Measurements from ENCODE around the gene CYTH3.
"Not testable (repeated sequence)": the region's sequence is repeated elsewhere in the genome, so short reads cannot be mapped to it uniquely, and the experiment has no call there.

Gene CYTH3

GRCh38 chr7:6198689-6199595 is 73.5 kb downstream of the CYTH3 start:
- no peaks in the 10 kb centered on the region for H3K27me3 ChIP-seq (ENCODE audit: low read depth)
- H3K4me1 ChIP-seq, result peaks cover 4% of the 10 kb centered on the region; the same call in 1 of the 2 replicates
- H3K9me3 ChIP-seq, result no peaks in the 10 kb centered on the region
- in situ Hi-C loops (cut with MboI; ENCODE audit: low sequenced_read_pairs), result no loop called here
- H3K36me3 ChIP-seq (replicated peaks), result no peaks in the 10 kb centered on the region
- no peak overlapping the region for H3K4me3 ChIP-seq
- no peak for DNase-seq (ENCODE audit: low spot score in 2 of 2)

GRCh38 chr7:6197801-6198551 is 74.4 kb downstream of the CYTH3 start:
- peaks cover 2% of the 10 kb centered on the region; the same call in 1 of the 2 replicates for H3K4me1 ChIP-seq
- no peak for DNase-seq (ENCODE audit: low spot score in 2 of 2)
- H3K4me3 ChIP-seq, result no peak overlapping the region
- no peaks in the 10 kb centered on the region for H3K36me3 ChIP-seq (replicated peaks)
- in situ Hi-C loops (cut with MboI; ENCODE audit: low sequenced_read_pairs), result no loop called here
- H3K9me3 ChIP-seq, result no peaks in the 10 kb centered on the region
- H3K27me3 ChIP-seq (ENCODE audit: low read depth), result no peaks in the 10 kb centered on the region

- in situ Hi-C loops (cut with MboI; ENCODE audit: low sequenced_read_pairs), result no loop called here
- H3K4me3 ChIP-seq, result no peak overlapping the region
- H3K9me3 ChIP-seq, result no peaks in the 10 kb centered on the region
These were observed 78.7 kb downstream of the CYTH3 start for GRCh38 chr7:6193709-6194108.

GRCh38 chr7:6190563-6190962 is 81.9 kb downstream of the CYTH3 start:
- in situ Hi-C loops (cut with MboI; ENCODE audit: low sequenced_read_pairs); H3K27me3 ChIP-seq (ENCODE audit: low read depth); H3K4me3 ChIP-seq; H3K9me3 ChIP-seq; DNase-seq (ENCODE audit: low spot score in 2 of 2); H3K4me1 ChIP-seq; H3K36me3 ChIP-seq (replicated peaks): not testable (repeated sequence)

More at GRCh38 chr7:6193709-6194108, 78.7 kb downstream of the CYTH3 start:
- DNase-seq (ENCODE audit: low spot score in 2 of 2), result no peak
- no peaks in the 10 kb centered on the region for H3K36me3 ChIP-seq (replicated peaks)
- no peaks in the 10 kb centered on the region for H3K4me1 ChIP-seq
- H3K27me3 ChIP-seq (ENCODE audit: low read depth), result no peaks in the 10 kb centered on the region

GRCh38 chr7:6188389-6188788 is 84.0 kb downstream of the CYTH3 start:
- Histone ChIP-seq H3K27me3 (ENCODE audit: low read depth) (no peaks in the 10 kb centered on the region), H3K36me3 (replicated peaks) (no peaks in the 10 kb centered on the region), H3K4me3 (no peak overlapping the region), H3K9me3 (no peaks in the 10 kb centered on the region), H3K4me1 (no peaks in the 10 kb centered on the region)
- in situ Hi-C loops (cut with MboI; ENCODE audit: low sequenced_read_pairs), result no loop called here
- DNase-seq (ENCODE audit: low spot score in 2 of 2), result no peak

GRCh38 chr7:6186577-6186976 is 85.8 kb downstream of the CYTH3 start:
- Histone ChIP-seq H3K4me3 (no peak overlapping the region), H3K9me3 (no peaks in the 10 kb centered on the region), H3K4me1 (no peaks in the 10 kb centered on the region), H3K36me3 (replicated peaks) (no peaks in the 10 kb centered on the region), H3K27me3 (ENCODE audit: low read depth) (no peaks in the 10 kb centered on the region)
- DNase-seq (ENCODE audit: low spot score in 2 of 2), result no peak
- in situ Hi-C loops (cut with MboI; ENCODE audit: low sequenced_read_pairs), result no loop called here

GRCh38 chr7:6182993-6183392 is 89.4 kb downstream of the CYTH3 start:
- Histone ChIP-seq H3K4me1 (no peaks in the 10 kb centered on the region), H3K36me3 (replicated peaks) (no peaks in the 10 kb centered on the region), H3K27me3 (ENCODE audit: low read depth) (no peaks in the 10 kb centered on the region), H3K4me3 (no peak overlapping the region), H3K9me3 (no peaks in the 10 kb centered on the region)
- no peak for DNase-seq (ENCODE audit: low spot score in 2 of 2)
- in situ Hi-C loops (cut with MboI; ENCODE audit: low sequenced_read_pairs), result no loop called here

GRCh38 chr7:6181136-6181535 is 91.3 kb downstream of the CYTH3 start:
- no peaks in the 10 kb centered on the region for H3K9me3 ChIP-seq
- H3K27me3 ChIP-seq (ENCODE audit: low read depth), result no peaks in the 10 kb centered on the region
- H3K4me3 ChIP-seq, result no peak overlapping the region
- in situ Hi-C loops (cut with MboI; ENCODE audit: low sequenced_read_pairs), result no loop called here
- H3K4me1 ChIP-seq, result no peaks in the 10 kb centered on the region
- no peaks in the 10 kb centered on the region for H3K36me3 ChIP-seq (replicated peaks)
- no peak for DNase-seq (ENCODE audit: low spot score in 2 of 2)

GRCh38 chr7:6180344-6180725 is 92.1 kb downstream of the CYTH3 start:
- Histone ChIP-seq H3K27me3 (ENCODE audit: low read depth) (no peaks in the 10 kb centered on the region), H3K36me3 (replicated peaks) (no peaks in the 10 kb centered on the region), H3K9me3 (no peaks in the 10 kb centered on the region), H3K4me3 (no peak overlapping the region), H3K4me1 (no peaks in the 10 kb centered on the region)
- no peak for DNase-seq (ENCODE audit: low spot score in 2 of 2)
- in situ Hi-C loops (cut with MboI; ENCODE audit: low sequenced_read_pairs), result no loop called here

GRCh38 chr7:6179620-6180343 is 92.6 kb downstream of the CYTH3 start:
- Histone ChIP-seq H3K4me1 (no peaks in the 10 kb centered on the region), H3K36me3 (replicated peaks) (no peaks in the 10 kb centered on the region), H3K4me3 (no peak overlapping the region), H3K27me3 (ENCODE audit: low read depth) (no peaks in the 10 kb centered on the region), H3K9me3 (no peaks in the 10 kb centered on the region)
- in situ Hi-C loops (cut with MboI; ENCODE audit: low sequenced_read_pairs), result no loop called here
- DNase-seq (ENCODE audit: low spot score in 2 of 2), result no peak

- no peak overlapping the region for H3K4me3 ChIP-seq
- DNase-seq (ENCODE audit: low spot score in 2 of 2), result no peak
- H3K4me1 ChIP-seq, result no peaks in the 10 kb centered on the region
- in situ Hi-C loops (cut with MboI; ENCODE audit: low sequenced_read_pairs), result no loop called here
- no peaks in the 10 kb centered on the region for H3K9me3 ChIP-seq
- no peaks in the 10 kb centered on the region for H3K36me3 ChIP-seq (replicated peaks)
- H3K27me3 ChIP-seq (ENCODE audit: low read depth), result no peaks in the 10 kb centered on the region
These were observed 94.0 kb downstream of the CYTH3 start for GRCh38 chr7:6178298-6179029.

GRCh38 chr7:6175645-6176044 is 96.8 kb downstream of the CYTH3 start:
- Histone ChIP-seq H3K9me3 (no peaks in the 10 kb centered on the region), H3K36me3 (replicated peaks) (no peaks in the 10 kb centered on the region), H3K4me1 (no peaks in the 10 kb centered on the region), H3K27me3 (ENCODE audit: low read depth) (no peaks in the 10 kb centered on the region), H3K4me3 (no peak overlapping the region)
- DNase-seq (ENCODE audit: low spot score in 2 of 2), result no peak
- in situ Hi-C loops (cut with MboI; ENCODE audit: low sequenced_read_pairs), result no loop called here

GRCh38 chr7:6172910-6173295 is 99.5 kb downstream of the CYTH3 start:
- in situ Hi-C loops (cut with MboI; ENCODE audit: low sequenced_read_pairs), result no loop called here
- Histone ChIP-seq H3K4me3 (no peak overlapping the region), H3K9me3 (no peaks in the 10 kb centered on the region), H3K36me3 (replicated peaks) (peaks cover 3% of the 10 kb centered on the region; the same call in 1 of the 2 replicates), H3K27me3 (ENCODE audit: low read depth) (no peaks in the 10 kb centered on the region), H3K4me1 (no peaks in the 10 kb centered on the region)
- no peak for DNase-seq (ENCODE audit: low spot score in 2 of 2)

Data from HAP-1 (cell line).